Ovary (tissue), 3 donors: ENCODE results near the gene PLA2G2E.

Source experiments
- CTCF ChIP-seq, 3 donors: fragments of 450-650 bp in 2 of 3; fragments of 200-600 bp in 1 of 3; IDR thresholded peaks; one replicate each; pipeline versions ENCODE4 v1.5.1 to v1.8.0; 2016 to 2022; ENCODE audit warnings: antibody characterized with exemption in 3 of 3, mild to moderate bottlenecking in 1 of 3
- EP300 ChIP-seq: sonication (generic); formaldehyde crosslinking; IDR thresholded peaks from one replicate; pipeline ENCODE4 v1.6.1; 2017; ENCODE audit warnings: antibody characterized with exemption
- POLR2A ChIP-seq: fragments of 450-650 bp; IDR thresholded peaks from one replicate; pipeline ENCODE4 v1.6.1; 2017; ENCODE audit warnings: antibody characterized with exemption, mild to moderate bottlenecking, moderate library complexity
- donor health status: DM: no; HTN: no; CAD: no.

GRCh38 chr1:19879661-19880060 is 43.8 kb downstream of the PLA2G2E start:
- TF ChIP-seq POLR2A = no peak
- no peak for TF ChIP-seq CTCF (IDR thresholded peaks at IDR 0.05)
- no peak for TF ChIP-seq EP300
